HCT116 (cell line): Measurements from ENCODE around the gene NBEAL2.

Experiments
- CTCF ChIP-seq, 3 experiments: fragments of 200-600 bp in 1 of 3; sonication (generic) in 1 of 3; IDR thresholded peaks in 2 of 3; conservative IDR thresholded peaks in 1 of 3; 2 replicates each; pipeline ENCODE4 v1.5.1; 2012 to 2017; ENCODE audit warnings: low read depth in 2 of 3, low read length in 2 of 3, antibody characterized with exemption in 1 of 3, borderline replicate concordance in 1 of 3, control low read depth in 1 of 3, mild to moderate bottlenecking in 1 of 3, mixed read lengths in 1 of 3, mixed run types in 1 of 3, moderate library complexity in 1 of 3; ENCODE audit not compliant: insufficient read depth in 1 of 3
- EZH2 ChIP-seq: fragments of 200-600 bp; sonication (generic); IDR thresholded peaks from 2 replicates; pipeline ENCODE4 v1.6.1; 2017; ENCODE audit warnings: antibody characterized with exemption, mixed run types
- EZH2phosphoT487 ChIP-seq: fragments of 200-600 bp; IDR thresholded peaks from 2 replicates; pipeline ENCODE4 v1.6.1; 2018; ENCODE audit warnings: antibody characterized with exemption, borderline replicate concordance
- POLR2A ChIP-seq: IDR thresholded peaks from 2 replicates; pipeline ENCODE4 v1.7.0; 2011; ENCODE audit warnings: borderline replicate concordance; ENCODE audit not compliant: insufficient read depth, insufficient read length; ENCODE audit errors: extremely low read depth
- POLR2AphosphoS5 ChIP-seq: IDR thresholded peaks from 2 replicates; pipeline ENCODE4 v1.6.1; 2011; ENCODE audit warnings: mild to moderate bottlenecking, low read depth, low read length, moderate library complexity
- TCF7L2 ChIP-seq: IDR thresholded peaks from 2 replicates; pipeline ENCODE4 v1.7.0; 2011; ENCODE audit warnings: borderline replicate concordance, inconsistent platforms; ENCODE audit not compliant: insufficient read depth, insufficient read length; ENCODE audit errors: extremely low read depth

- TF ChIP-seq POLR2AphosphoS5 (no peak), CTCF (IDR thresholded peaks at IDR 0.05 in 2 of 3, conservative IDR thresholded peaks at IDR 0.05 in 1 of 3; ENCODE audit: borderline replicate concordance in 1 of 3, insufficient read depth in 1 of 3, low read depth in 2 of 3, low read length in 2 of 3) (no peak), TCF7L2 (no peak), EZH2 (no peak), EZH2phosphoT487 (no peak), POLR2A (no peak)
These were observed 42.7 kb upstream of the NBEAL2 start for GRCh38 chr3:46936733-46937250.
